Stimulated activated CD8-positive, alpha-beta memory T cell treated with anti-CD3 and anti-CD28 coated beads, Interleukin-7, amount 100 ng/mL, for 48 hours (primary cell): ENCODE measurements around the gene CCDC102B.
"Not testable (repeated sequence)": the region's sequence is repeated elsewhere in the genome, so short reads cannot be mapped to it uniquely, and the experiment has no call there.

Experiments used
- DNase-seq, 2 donors: peaks; one replicate each; pipeline ENCODE4 v3.0.0-alpha.2; 2020; ENCODE audit warnings: low read depth in 1 of 2; ENCODE audit errors: extremely low read depth in 1 of 2

The CCDC102B gene

GRCh38 chr18:68962623-68963022, 164.7 kb downstream of the CCDC102B start:
- no peak for DNase-seq

GRCh38 chr18:68965817-68966216, 167.9 kb downstream of the CCDC102B start:
- no peak for DNase-seq

- no peak for DNase-seq
Observed at GRCh38 chr18:68969027-68969426, 171.1 kb downstream of the CCDC102B start.

GRCh38 chr18:68972176-68972575, 174.3 kb downstream of the CCDC102B start:
- DNase-seq: no peak

GRCh38 chr18:68979737-68980136, 181.9 kb downstream of the CCDC102B start:
- DNase-seq: no peak

GRCh38 chr18:68983126-68983525, 185.2 kb downstream of the CCDC102B start:
- no peak for DNase-seq

GRCh38 chr18:68984342-68984741, 186.5 kb downstream of the CCDC102B start:
- no peak for DNase-seq

GRCh38 chr18:68985172-68985820, 187.4 kb downstream of the CCDC102B start:
- DNase-seq: no peak

GRCh38 chr18:68991286-68991685, 193.4 kb downstream of the CCDC102B start:
- no peak for DNase-seq

GRCh38 chr18:68992719-68993482, 195.0 kb downstream of the CCDC102B start:
- peak in 1 of 2 donors; percentile 2 for DNase-seq

GRCh38 chr18:68995675-68996074, 197.8 kb downstream of the CCDC102B start:
- no peak for DNase-seq

- DNase-seq: no peak
Observed at GRCh38 chr18:68997845-68998244, 200.0 kb downstream of the CCDC102B start.

GRCh38 chr18:69000366-69000765, 202.5 kb downstream of the CCDC102B start:
- no peak for DNase-seq

GRCh38 chr18:69002233-69002632, 204.4 kb downstream of the CCDC102B start:
- DNase-seq: no peak

GRCh38 chr18:69006212-69006611, 208.3 kb downstream of the CCDC102B start:
- not testable (repeated sequence) for DNase-seq

- DNase-seq: no peak
Observed at GRCh38 chr18:69008538-69008937, 210.7 kb downstream of the CCDC102B start.

GRCh38 chr18:69021211-69021805, 223.4 kb downstream of the CCDC102B start:
- DNase-seq: no peak

- no peak for DNase-seq
Observed at GRCh38 chr18:69022426-69022825, 224.5 kb downstream of the CCDC102B start.

GRCh38 chr18:69031571-69031970, 233.7 kb downstream of the CCDC102B start:
- no peak for DNase-seq

GRCh38 chr18:69032009-69032408, 234.1 kb downstream of the CCDC102B start:
- no peak for DNase-seq

- DNase-seq: no peak
Observed at GRCh38 chr18:69035756-69036155, 237.9 kb downstream of the CCDC102B start.

GRCh38 chr18:69044215-69044614, 246.3 kb downstream of the CCDC102B start:
- no peak for DNase-seq
